Activated CD4-positive, alpha-beta T cell treated with anti-CD3 and anti-CD28 coated beads for 36 hours (primary cell): ENCODE measurements around the gene TRIM50. TPM values are rescaled to one million over a fixed set of nuclear protein-coding genes. Genes with fewer than 3 reads are reported as not detected.
"Not testable (repeated sequence)": the region's sequence is repeated elsewhere in the genome, so short reads cannot be mapped to it uniquely, and the experiment has no call there.

Source experiments
- ATAC-seq: fragments of 200-7000 bp; cut with Tn5 transposase; one replicate; pipeline ENCODE4 v1.10.0; 2021; ENCODE audit warnings: mild to moderate bottlenecking, moderate library complexity
- CTCF ChIA-PET: fragments of 350-600 bp; sonication (Branson Sonifier 250); formaldehyde crosslinking; loops from one replicate; lab custom pipeline; 2021; ENCODE audit warnings: antibody characterized with exemption; lab: Charles Lee
- POLR2A ChIA-PET: fragments of 350-600 bp; sonication (Branson Sonifier 250); formaldehyde crosslinking; loops from one replicate; lab custom pipeline; 2021; ENCODE audit warnings: antibody characterized with exemption, inconsistent platforms; lab: Charles Lee
- DNase-seq: peaks from one replicate; pipeline ENCODE4 v3.0.0-alpha.2; 2020
- H3K27ac Mint-ChIP-seq: one replicate; pipeline ENCODE4 v1.8.0; 2021; ENCODE audit warnings: mixed read lengths
- H3K27me3 Mint-ChIP-seq: one replicate; pipeline ENCODE4 v1.8.0; 2021; ENCODE audit warnings: mixed read lengths
- H3K36me3 Mint-ChIP-seq: one replicate; pipeline ENCODE4 v1.8.0; 2021; ENCODE audit warnings: low read depth, mixed read lengths
- H3K4me1 Mint-ChIP-seq: one replicate; pipeline ENCODE4 v1.8.0; 2021; ENCODE audit warnings: mixed read lengths
- H3K4me3 Mint-ChIP-seq: one replicate; pipeline ENCODE4 v1.8.0; 2021; ENCODE audit warnings: mild to moderate bottlenecking, moderate library complexity, mixed read lengths
- H3K9me3 Mint-ChIP-seq: one replicate; pipeline ENCODE4 v1.8.0; 2021; ENCODE audit warnings: low read depth, mixed read lengths
- intact Hi-C, 2 experiments: fragments of 100-400 bp; cut with DNase I in 1 of 2; cut with micrococcal nuclease in 1 of 2; formaldehyde crosslinking; loops; one replicate each; pipeline versions ENCODE4 v1.14.2 to v1.15.1; 2022 to 2024; cut with DNase I, micrococcal nuclease
- total RNA-seq, 2 experiments: library from RNA; stranded (reverse); gene quantifications; one replicate each; pipeline ENCODE4 v1.2.3, GENCODE V29; 2021

TRIM50 gene
- not detected for total RNA-seq

GRCh38 chr7:73327922-73328321, at the start of gene TRIM50, which contains the start of gene FKBP6:
TRIM50 (minus strand) TSS chr7:73328082; CDS start chr7:73324787, 3,295 bp downstream.
FKBP6 (plus strand) TSS chr7:73328161; CDS start chr7:73328429, 268 bp downstream.
- H3K9me3 Mint-ChIP-seq, H3K27ac Mint-ChIP-seq, intact Hi-C loops, CTCF ChIA-PET, DNase-seq, H3K4me3 Mint-ChIP-seq, ATAC-seq, H3K4me1 Mint-ChIP-seq, H3K36me3 Mint-ChIP-seq, POLR2A ChIA-PET, H3K27me3 Mint-ChIP-seq: not testable (repeated sequence)

GRCh38 chr7:73376671-73377412, 49.0 kb upstream of the TRIM50 start:
- no peaks in the 10 kb centered on the region for H3K36me3 Mint-ChIP-seq
- H3K4me3 Mint-ChIP-seq, result no peak overlapping the region
- H3K4me1 Mint-ChIP-seq, result no peaks in the 10 kb centered on the region
- H3K27ac Mint-ChIP-seq, result no peak overlapping the region
- intact Hi-C loops, result no loop called here
- no peak for ATAC-seq
- peaks cover 16% of the 10 kb centered on the region for H3K27me3 Mint-ChIP-seq
- POLR2A ChIA-PET, result no interaction called here
- H3K9me3 Mint-ChIP-seq, result no peaks in the 10 kb centered on the region
- no peak for DNase-seq
- CTCF ChIA-PET, result no interaction called here

GRCh38 chr7:73376262-73376661, 48.4 kb upstream of the TRIM50 start:
- H3K9me3 Mint-ChIP-seq, ATAC-seq, CTCF ChIA-PET, DNase-seq, H3K4me3 Mint-ChIP-seq, intact Hi-C loops, H3K4me1 Mint-ChIP-seq, H3K36me3 Mint-ChIP-seq, H3K27ac Mint-ChIP-seq, POLR2A ChIA-PET: not testable (repeated sequence)
- H3K27me3 Mint-ChIP-seq, result peaks cover 16% of the 10 kb centered on the region

GRCh38 chr7:73373741-73374140, 45.9 kb upstream of the TRIM50 start:
- peaks cover 13% of the 10 kb centered on the region for H3K27me3 Mint-ChIP-seq
- DNase-seq, result no peak
- no peaks in the 10 kb centered on the region for H3K4me1 Mint-ChIP-seq
- no peaks in the 10 kb centered on the region for H3K36me3 Mint-ChIP-seq
- CTCF ChIA-PET, result no interaction called here
- no peak overlapping the region for H3K27ac Mint-ChIP-seq
- no peak for ATAC-seq
- POLR2A ChIA-PET, result no interaction called here
- no peaks in the 10 kb centered on the region for H3K9me3 Mint-ChIP-seq
- intact Hi-C loops, result no loop called here
- no peak overlapping the region for H3K4me3 Mint-ChIP-seq

GRCh38 chr7:73369622-73370021, 41.7 kb upstream of the TRIM50 start:
- H3K27me3 Mint-ChIP-seq, result no peaks in the 10 kb centered on the region
- CTCF ChIA-PET, result no interaction called here

GRCh38 chr7:73369009-73369408, 41.1 kb upstream of the TRIM50 start:
- intact Hi-C loops, result no loop called here
- no peak overlapping the region for H3K4me3 Mint-ChIP-seq
- no peaks in the 10 kb centered on the region for H3K9me3 Mint-ChIP-seq
- H3K27me3 Mint-ChIP-seq, result no peaks in the 10 kb centered on the region
- ChIA-PET POLR2A (no interaction called here), CTCF (no interaction called here)
- DNase-seq (no peak), ATAC-seq (no peak)
- H3K36me3 Mint-ChIP-seq, result no peaks in the 10 kb centered on the region
- H3K27ac Mint-ChIP-seq, result no peak overlapping the region
- H3K4me1 Mint-ChIP-seq, result no peaks in the 10 kb centered on the region

More at GRCh38 chr7:73369622-73370021, 41.7 kb upstream of the TRIM50 start:
- ATAC-seq (no peak), DNase-seq (no peak)
- Mint-ChIP-seq H3K4me1 (no peaks in the 10 kb centered on the region), H3K9me3 (no peaks in the 10 kb centered on the region), H3K27ac (no peak overlapping the region), H3K36me3 (no peaks in the 10 kb centered on the region), H3K4me3 (no peak overlapping the region)
- POLR2A ChIA-PET, result no interaction called here
- intact Hi-C loops, result no loop called here

GRCh38 chr7:73366990-73367389, 39.1 kb upstream of the TRIM50 start:
- CTCF ChIA-PET, result no interaction called here
- ATAC-seq, result no peak
- Mint-ChIP-seq H3K36me3 (no peaks in the 10 kb centered on the region), H3K4me3 (no peak overlapping the region), H3K4me1 (no peaks in the 10 kb centered on the region), H3K9me3 (no peaks in the 10 kb centered on the region), H3K27me3 (no peaks in the 10 kb centered on the region), H3K27ac (no peak overlapping the region)
- POLR2A ChIA-PET, result interaction anchor here (0.6 kb wide), 1 partner anchor 16 kb away, joined by 3 read pairs; no protein-coding TSS in a partner anchor
- intact Hi-C loops, result no loop called here
- DNase-seq, result no peak

GRCh38 chr7:73366127-73366526, 38.2 kb upstream of the TRIM50 start:
- H3K4me1 Mint-ChIP-seq, result no peaks in the 10 kb centered on the region
- H3K9me3 Mint-ChIP-seq, result no peaks in the 10 kb centered on the region
- H3K36me3 Mint-ChIP-seq, result no peaks in the 10 kb centered on the region
- ATAC-seq (no peak), DNase-seq (no peak)
- no peaks in the 10 kb centered on the region for H3K27me3 Mint-ChIP-seq
- intact Hi-C loops, result no loop called here
- CTCF ChIA-PET, result no interaction called here
- no peak overlapping the region for H3K27ac Mint-ChIP-seq
- H3K4me3 Mint-ChIP-seq, result no peak overlapping the region
- POLR2A ChIA-PET, result no interaction called here

GRCh38 chr7:73364006-73364728, 36.3 kb upstream of the TRIM50 start:
- ATAC-seq (no peak), DNase-seq (no peak)
- H3K27me3 Mint-ChIP-seq, result peaks cover 3% of the 10 kb centered on the region
- ChIA-PET CTCF (interaction anchor here (1.5 kb wide), 1 partner anchor 87 kb away, joined by 3 read pairs; no protein-coding TSS in a partner anchor), POLR2A (no interaction called here)
- no peak overlapping the region for H3K27ac Mint-ChIP-seq
- H3K36me3 Mint-ChIP-seq, result no peaks in the 10 kb centered on the region
- no peaks in the 10 kb centered on the region for H3K9me3 Mint-ChIP-seq
- H3K4me3 Mint-ChIP-seq, result no peak overlapping the region
- no peaks in the 10 kb centered on the region for H3K4me1 Mint-ChIP-seq
- intact Hi-C loops, result no loop called here

GRCh38 chr7:73363225-73364005, 35.5 kb upstream of the TRIM50 start:
- ChIA-PET POLR2A (no interaction called here), CTCF (interaction anchor here (1.5 kb wide), 1 partner anchor 88 kb away, joined by 3 read pairs; no protein-coding TSS in a partner anchor)
- intact Hi-C loops, result no loop called here
- DNase-seq (no peak), ATAC-seq (no peak)
- H3K4me1 Mint-ChIP-seq, result peaks cover under 1% of the 10 kb centered on the region
- H3K9me3 Mint-ChIP-seq, result no peaks in the 10 kb centered on the region
- H3K27me3 Mint-ChIP-seq, result peaks cover 3% of the 10 kb centered on the region
- H3K4me3 Mint-ChIP-seq, result no peak overlapping the region
- H3K27ac Mint-ChIP-seq, result no peak overlapping the region
- H3K36me3 Mint-ChIP-seq, result no peaks in the 10 kb centered on the region

- H3K27ac Mint-ChIP-seq, intact Hi-C loops, H3K4me1 Mint-ChIP-seq, H3K36me3 Mint-ChIP-seq, DNase-seq, CTCF ChIA-PET, H3K27me3 Mint-ChIP-seq, H3K4me3 Mint-ChIP-seq, H3K9me3 Mint-ChIP-seq, POLR2A ChIA-PET, ATAC-seq: not testable (repeated sequence)
Observed at GRCh38 chr7:73360590-73360989, 32.7 kb upstream of the TRIM50 start.
